ENCODE results near the gene SPN.
"Not testable (repeated sequence)": the region's sequence is repeated elsewhere in the genome, so short reads cannot be mapped to it uniquely, and the experiment has no call there.

SPN gene

GRCh38 chr16:29646947-29647346 is 16.1 kb upstream of the SPN start:
- no peak for DNase-seq (ENCODE audit: low read depth)

- DNase-seq (ENCODE audit: low read depth), result no peak
Measured at GRCh38 chr16:29649588-29650494, 13.2 kb upstream of the SPN start.

- DNase-seq (ENCODE audit: low read depth), result no peak
Measured at GRCh38 chr16:29650771-29651170, 12.3 kb upstream of the SPN start.

- DNase-seq (ENCODE audit: low read depth), result no peak
Measured at GRCh38 chr16:29651774-29652349, 11.2 kb upstream of the SPN start.

- DNase-seq (ENCODE audit: low read depth), result no peak
Measured at GRCh38 chr16:29653471-29653870, 9.6 kb upstream of the SPN start.

- not testable (repeated sequence) for DNase-seq (ENCODE audit: low read depth)
Measured at GRCh38 chr16:29653890-29654289, 9.2 kb upstream of the SPN start.

GRCh38 chr16:29656688-29657523 is 6.1 kb upstream of the SPN start:
- no peak for DNase-seq (ENCODE audit: low read depth)

- no peak for DNase-seq (ENCODE audit: low read depth)
Measured at GRCh38 chr16:29658705-29659104, 4.3 kb upstream of the SPN start.

- no peak for DNase-seq (ENCODE audit: low read depth)
Measured at GRCh38 chr16:29662000-29662728, 883 bp upstream of the SPN start.

- DNase-seq (ENCODE audit: low read depth), result peak; percentile 25
Measured at GRCh38 chr16:29662729-29663015, 375 bp upstream of the SPN start.

GRCh38 chr16:29663807-29664090 is 702 bp downstream of the SPN start:
- DNase-seq (ENCODE audit: low read depth), result no peak

- peak; percentile 25 for DNase-seq (ENCODE audit: low read depth)
Measured at GRCh38 chr16:29664091-29664921, 1.3 kb downstream of the SPN start.

GRCh38 chr16:29665294-29666077 is 2.4 kb downstream of the SPN start:
- DNase-seq (ENCODE audit: low read depth), result no peak

- DNase-seq (ENCODE audit: low read depth), result not testable (repeated sequence)
Measured at GRCh38 chr16:29667322-29667610, 4.2 kb downstream of the SPN start.

- DNase-seq (ENCODE audit: low read depth), result no peak
Measured at GRCh38 chr16:29667755-29668154, 4.7 kb downstream of the SPN start.

GRCh38 chr16:29668267-29668666 is 5.2 kb downstream of the SPN start:
- no peak for DNase-seq (ENCODE audit: low read depth)

GRCh38 chr16:29673501-29673900 is 10.5 kb downstream of the SPN start:
- no peak for DNase-seq (ENCODE audit: low read depth)

GRCh38 chr16:29674188-29674587 is 11.1 kb downstream of the SPN start:
- DNase-seq (ENCODE audit: low read depth), result no peak

- DNase-seq (ENCODE audit: low read depth), result no peak
Measured at GRCh38 chr16:29675811-29676643, 13.0 kb downstream of the SPN start.
